Fibroblast of lung (primary cell): ENCODE data around the gene RSKR. TPM values are rescaled to one million over a fixed set of nuclear protein-coding genes. Genes with fewer than 3 reads are reported as not detected.

Experiments used
- DNase-seq, 2 donors: peaks; one replicate each; pipeline versions ENCODE4 v3.0.0 to v3.0.0-alpha.2; 2010; ENCODE audit warnings: low read depth in 2 of 2
- H2AFZ ChIP-seq: 2 replicates; pipeline ENCODE4 v1.5.1; 2012; ENCODE audit warnings: low read length, control low read depth, inconsistent platforms
- H3K27ac ChIP-seq: 2 replicates; pipeline ENCODE4 v1.5.1; 2011; ENCODE audit warnings: low read length, control low read depth; ENCODE audit not compliant: insufficient read depth
- H3K27me3 ChIP-seq: 2 replicates; pipeline ENCODE4 v1.5.1; 2011; ENCODE audit warnings: mild to moderate bottlenecking, low read length; ENCODE audit not compliant: control insufficient read depth, insufficient read depth
- H3K36me3 ChIP-seq: 2 replicates; pipeline ENCODE4 v1.5.1; 2011; ENCODE audit warnings: low read length; ENCODE audit not compliant: control insufficient read depth, insufficient read depth
- H3K4me1 ChIP-seq: 2 replicates; pipeline ENCODE4 v1.5.1; 2011; ENCODE audit warnings: low read length; ENCODE audit not compliant: control insufficient read depth, insufficient read depth; ENCODE audit errors: extremely low read depth
- H3K4me2 ChIP-seq: 2 replicates; pipeline ENCODE4 v1.5.1; 2011; ENCODE audit warnings: low read length, control low read depth; ENCODE audit not compliant: insufficient read depth; ENCODE audit errors: extremely low read depth
- H3K4me3 ChIP-seq, 4 experiments: fragments of 200-600 bp in 1 of 4; sonication (generic) in 1 of 4; replicated peaks in 1 of 4; 2 replicates each; pipeline ENCODE4 v1.5.1; 2011 to 2016; ENCODE audit warnings: low read length in 4 of 4, low read depth in 3 of 4, mild to moderate bottlenecking in 3 of 4, control low read depth in 2 of 4, inconsistent platforms in 1 of 4, mixed read lengths in 1 of 4; ENCODE audit not compliant: insufficient read depth in 1 of 4; ENCODE audit errors: control extremely low read depth in 1 of 4
- H3K79me2 ChIP-seq: 2 replicates; pipeline ENCODE4 v1.5.1; 2012; ENCODE audit warnings: mild to moderate bottlenecking, low read length, inconsistent platforms; ENCODE audit not compliant: control insufficient read depth, insufficient read depth
- H3K9ac ChIP-seq: 2 replicates; pipeline ENCODE4 v1.5.1; 2011; ENCODE audit warnings: mild to moderate bottlenecking, low read length, control low read depth; ENCODE audit not compliant: insufficient read depth
- H3K9me3 ChIP-seq: 2 replicates; pipeline ENCODE4 v1.5.1; 2012; ENCODE audit warnings: low read depth, low read length; ENCODE audit not compliant: control insufficient read depth, insufficient read depth
- H4K20me1 ChIP-seq: 2 replicates; pipeline ENCODE4 v1.5.1; 2011; ENCODE audit warnings: low read length; ENCODE audit not compliant: control insufficient read depth, insufficient read depth; ENCODE audit errors: extremely low read depth
- EZH2 ChIP-seq: IDR thresholded peaks from 2 replicates; pipeline ENCODE4 v1.5.1; 2012; ENCODE audit warnings: low read length, control low read depth, mild to moderate bottlenecking; ENCODE audit errors: missing control alignments
- polyA plus RNA-seq, 2 donors: library from polyadenylated mRNA; depleted of rRNA in 1 of 2; stranded (reverse) in 1 of 2; unstranded in 1 of 2; fragments of >200 nt; gene quantifications; 2 replicates each; pipeline ENCODE4 v1.2.1, GENCODE V29; 2011 to 2012; ENCODE audit warnings: missing spikeins in 1 of 2
- total RNA-seq: library from RNA; depleted of rRNA; stranded (reverse); fragments of >200 nt; gene quantifications from 2 replicates; pipeline ENCODE4 v1.2.1, GENCODE V29; 2014
- TF ChIP-seq, protein P1 (sequence below), 2 donors: IDR thresholded peaks in 1 of 2; conservative IDR thresholded peaks in 1 of 2; 1 replicate in 1 of 2; 2 replicates in 1 of 2; pipeline ENCODE4 v1.5.1; 2011 to 2012; ENCODE audit warnings: low read length in 2 of 2, control low read depth in 1 of 2, inconsistent platforms in 1 of 2, low read depth in 1 of 2, mild to moderate bottlenecking in 1 of 2

The RSKR gene
- total and polyA plus RNA-seq, 2 donors (not counting 1 experiment from before 2014, with no cell fraction given) = 1.8 to 3.8 TPM

DNA sequence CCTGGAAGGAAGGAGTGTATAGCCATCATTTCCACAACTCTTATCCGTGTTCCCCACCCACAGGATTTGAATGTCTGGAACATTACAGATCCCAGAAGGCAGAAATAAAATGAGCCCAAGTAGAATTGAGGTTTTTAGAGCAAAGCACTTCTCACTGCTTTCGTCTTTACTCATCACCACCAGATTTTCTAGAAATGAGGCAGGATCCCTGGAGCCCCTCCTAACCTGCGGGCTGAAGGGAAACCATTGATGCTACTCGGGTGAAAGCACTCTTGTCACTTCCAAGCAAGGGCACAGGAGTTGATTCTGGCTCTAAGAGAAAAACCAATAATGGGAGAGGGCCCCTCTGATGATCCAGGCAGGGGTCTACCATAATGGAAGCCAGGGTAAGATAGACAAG is 34.5 kb downstream of the RSKR start:
- no peak for DNase-seq
- no peaks in the 10 kb centered on the region for H4K20me1 ChIP-seq
- no peak overlapping the region for H2AFZ ChIP-seq
- no peaks in the 10 kb centered on the region for H3K79me2 ChIP-seq
- H3K27ac ChIP-seq = no peak overlapping the region
- no peak for TF ChIP-seq EZH2
- TF ChIP-seq, protein P1, sequence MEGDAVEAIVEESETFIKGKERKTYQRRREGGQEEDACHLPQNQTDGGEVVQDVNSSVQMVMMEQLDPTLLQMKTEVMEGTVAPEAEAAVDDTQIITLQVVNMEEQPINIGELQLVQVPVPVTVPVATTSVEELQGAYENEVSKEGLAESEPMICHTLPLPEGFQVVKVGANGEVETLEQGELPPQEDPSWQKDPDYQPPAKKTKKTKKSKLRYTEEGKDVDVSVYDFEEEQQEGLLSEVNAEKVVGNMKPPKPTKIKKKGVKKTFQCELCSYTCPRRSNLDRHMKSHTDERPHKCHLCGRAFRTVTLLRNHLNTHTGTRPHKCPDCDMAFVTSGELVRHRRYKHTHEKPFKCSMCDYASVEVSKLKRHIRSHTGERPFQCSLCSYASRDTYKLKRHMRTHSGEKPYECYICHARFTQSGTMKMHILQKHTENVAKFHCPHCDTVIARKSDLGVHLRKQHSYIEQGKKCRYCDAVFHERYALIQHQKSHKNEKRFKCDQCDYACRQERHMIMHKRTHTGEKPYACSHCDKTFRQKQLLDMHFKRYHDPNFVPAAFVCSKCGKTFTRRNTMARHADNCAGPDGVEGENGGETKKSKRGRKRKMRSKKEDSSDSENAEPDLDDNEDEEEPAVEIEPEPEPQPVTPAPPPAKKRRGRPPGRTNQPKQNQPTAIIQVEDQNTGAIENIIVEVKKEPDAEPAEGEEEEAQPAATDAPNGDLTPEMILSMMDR (conservative IDR thresholded peaks at IDR 0.05 in 1 of 2, IDR thresholded peaks at IDR 0.05 in 1 of 2; ENCODE audit: low read depth in 1 of 2, low read length in 2 of 2) = no peak
- no peaks in the 10 kb centered on the region for H3K27me3 ChIP-seq
- no peak overlapping the region for H3K9ac ChIP-seq
- H3K4me3 ChIP-seq = no peak overlapping the region
- H3K4me2 ChIP-seq = no peak overlapping the region
- no peaks in the 10 kb centered on the region for H3K9me3 ChIP-seq
- H3K36me3 ChIP-seq = peaks cover 17% of the 10 kb centered on the region
- H3K4me1 ChIP-seq = peaks cover 4% of the 10 kb centered on the region

DNA sequence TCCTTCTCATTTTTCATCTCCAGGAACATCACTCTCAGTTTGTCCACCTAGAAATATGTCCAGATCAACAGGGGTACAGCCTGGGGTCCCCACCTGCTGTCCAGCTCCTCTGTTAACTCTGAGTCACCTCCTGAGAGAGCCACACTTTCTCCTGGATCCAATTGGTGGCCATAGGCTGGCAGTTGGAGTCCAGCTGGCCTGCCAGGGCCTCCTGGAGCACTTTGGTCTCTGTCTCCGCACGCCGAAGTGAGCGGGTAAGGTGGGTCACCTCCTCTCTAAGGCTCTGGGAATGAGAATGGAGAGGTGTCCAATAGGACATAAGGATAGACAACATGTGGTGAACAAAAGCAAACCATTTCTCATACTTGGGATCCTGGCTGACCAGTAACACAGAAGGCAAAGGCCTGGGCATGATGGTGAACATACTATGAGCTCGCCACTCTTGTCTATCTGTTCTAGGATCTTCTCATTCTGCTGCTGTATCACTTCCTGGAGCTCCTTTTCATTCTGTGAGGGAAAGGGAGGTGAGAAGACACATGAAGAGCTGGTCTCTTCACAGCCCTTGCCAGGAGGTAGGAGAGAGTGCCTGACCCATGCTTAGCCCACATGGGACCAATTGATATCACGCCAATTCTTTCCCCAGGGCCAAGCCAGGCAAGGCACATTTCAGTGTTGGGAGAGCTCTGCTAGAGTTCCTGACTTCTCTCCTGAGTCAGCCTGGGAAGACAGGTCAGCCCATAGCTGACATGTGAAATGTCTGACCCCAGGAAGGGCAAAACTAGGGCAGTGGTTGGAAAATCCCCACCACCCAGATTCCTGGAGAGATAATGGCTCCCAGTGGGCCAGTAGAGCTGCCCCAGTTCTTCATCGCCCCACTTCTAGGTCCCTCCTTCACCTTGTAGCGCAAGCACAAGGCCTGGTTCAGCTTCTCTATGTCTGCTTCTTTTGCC is 35.5 kb downstream of the RSKR start:
- H3K27ac ChIP-seq = no peak overlapping the region
- peaks cover 11% of the 10 kb centered on the region for H3K36me3 ChIP-seq
- peaks cover 4% of the 10 kb centered on the region for H3K4me1 ChIP-seq
- no peaks in the 10 kb centered on the region for H3K79me2 ChIP-seq
- TF ChIP-seq, protein P1 (conservative IDR thresholded peaks at IDR 0.05 in 1 of 2, IDR thresholded peaks at IDR 0.05 in 1 of 2; ENCODE audit: low read depth in 1 of 2, low read length in 2 of 2) = no peak
- no peak for TF ChIP-seq EZH2
- no peaks in the 10 kb centered on the region for H3K9me3 ChIP-seq
- no peak overlapping the region for H3K4me2 ChIP-seq
- H2AFZ ChIP-seq = no peak overlapping the region
- no peak for DNase-seq
- H4K20me1 ChIP-seq = no peaks in the 10 kb centered on the region
- no peak overlapping the region for H3K9ac ChIP-seq
- H3K27me3 ChIP-seq = no peaks in the 10 kb centered on the region
- no peak overlapping the region for H3K4me3 ChIP-seq

DNA sequence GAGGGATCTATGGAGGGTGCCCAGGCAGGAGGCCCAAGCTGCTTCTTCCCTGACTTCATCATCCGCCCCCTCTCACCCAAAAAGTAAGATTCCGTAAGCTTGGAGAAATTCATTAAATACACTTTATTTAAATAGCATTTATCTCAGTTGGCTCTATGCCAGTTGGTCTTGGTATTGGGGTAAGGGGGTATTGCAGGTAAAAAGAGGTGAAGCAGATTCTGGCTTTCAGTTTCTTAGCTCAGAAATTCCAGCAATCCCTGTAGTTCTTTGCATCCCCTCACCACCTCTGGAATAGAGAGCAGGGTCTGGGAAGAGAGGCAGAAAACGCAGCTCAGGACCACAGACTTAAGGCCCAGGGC is 36.5 kb downstream of the RSKR start:
- H3K27ac ChIP-seq = peak overlapping the region; percentile 25
- H4K20me1 ChIP-seq = no peaks in the 10 kb centered on the region
- peaks cover 12% of the 10 kb centered on the region for H3K36me3 ChIP-seq
- no peaks in the 10 kb centered on the region for H3K9me3 ChIP-seq
- H3K4me1 ChIP-seq = peaks cover 4% of the 10 kb centered on the region
- H3K9ac ChIP-seq = no peak overlapping the region
- no peak for DNase-seq
- no peak overlapping the region for H2AFZ ChIP-seq
- H3K27me3 ChIP-seq = no peaks in the 10 kb centered on the region
- no peak overlapping the region for H3K4me2 ChIP-seq
- TF ChIP-seq EZH2 = no peak
- TF ChIP-seq, protein P1 (conservative IDR thresholded peaks at IDR 0.05 in 1 of 2, IDR thresholded peaks at IDR 0.05 in 1 of 2; ENCODE audit: low read depth in 1 of 2, low read length in 2 of 2) = no peak
- no peaks in the 10 kb centered on the region for H3K79me2 ChIP-seq
- no peak overlapping the region for H3K4me3 ChIP-seq
